Kidney epithelial cell (primary cell): ENCODE data around the gene ALPL. TPM values are rescaled to one million over a fixed set of nuclear protein-coding genes. Genes with fewer than 3 reads are reported as not detected.

Experiments used
- DNase-seq: peaks from one replicate; pipeline ENCODE4 v3.0.0-alpha.2; 2010; ENCODE audit warnings: low read depth
- H3K27me3 ChIP-seq: 2 replicates; pipeline ENCODE4 v1.6.0; 2011; ENCODE audit warnings: low read length; ENCODE audit not compliant: control insufficient read depth, insufficient read depth
- H3K36me3 ChIP-seq: 2 replicates; pipeline ENCODE4 v1.5.1; 2011; ENCODE audit warnings: low read length; ENCODE audit not compliant: control insufficient read depth, insufficient read depth
- H3K4me3 ChIP-seq: 2 replicates; pipeline ENCODE4 v1.5.1; 2011; ENCODE audit warnings: low read depth, mild to moderate bottlenecking, control low read depth, low read length
- total RNA-seq: library from RNA; depleted of rRNA; stranded (reverse); fragments of >200 nt; gene quantifications from 2 replicates; pipeline ENCODE4 v1.2.3, GENCODE V29; 2015
- TF ChIP-seq, protein P1 (sequence below): IDR thresholded peaks from 2 replicates; pipeline ENCODE4 v1.5.1; 2011; ENCODE audit warnings: mild to moderate bottlenecking, moderate library complexity, low read length, control low read depth, inconsistent platforms; ENCODE audit not compliant: insufficient read depth, poor library complexity, severe bottlenecking

Gene ALPL
- total RNA-seq, 1 donor from 2014 or later, result 5.1 TPM

DNA sequence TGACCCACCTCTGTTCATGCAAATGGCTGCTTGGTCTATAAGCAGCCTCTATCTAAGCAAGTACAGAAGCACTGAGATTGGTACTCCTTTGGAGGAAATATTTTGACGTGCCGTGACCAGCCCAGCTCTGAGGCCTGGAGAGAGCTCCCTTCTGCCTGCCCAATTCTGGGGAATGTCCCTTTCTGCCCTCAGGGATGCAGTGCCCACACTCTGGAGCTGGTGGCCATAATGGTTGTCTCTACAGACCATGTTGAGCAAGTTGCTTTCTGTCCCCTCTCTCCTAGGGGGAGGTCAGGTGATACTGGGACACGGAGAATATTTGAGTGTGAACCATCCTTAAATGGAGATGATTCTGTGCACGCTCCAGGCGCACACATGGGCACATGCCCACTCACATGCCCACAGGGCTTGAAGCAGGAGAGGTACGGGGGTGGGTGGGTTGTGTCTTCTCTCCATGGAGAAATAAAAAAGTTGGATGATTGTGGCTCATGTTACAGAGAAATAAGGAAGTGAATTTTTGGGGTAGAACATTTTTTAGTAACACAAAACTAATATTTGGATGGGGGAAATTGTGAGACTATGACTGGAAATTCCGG lies 13.9 kb upstream of the ALPL start:
- TF ChIP-seq, protein P1, sequence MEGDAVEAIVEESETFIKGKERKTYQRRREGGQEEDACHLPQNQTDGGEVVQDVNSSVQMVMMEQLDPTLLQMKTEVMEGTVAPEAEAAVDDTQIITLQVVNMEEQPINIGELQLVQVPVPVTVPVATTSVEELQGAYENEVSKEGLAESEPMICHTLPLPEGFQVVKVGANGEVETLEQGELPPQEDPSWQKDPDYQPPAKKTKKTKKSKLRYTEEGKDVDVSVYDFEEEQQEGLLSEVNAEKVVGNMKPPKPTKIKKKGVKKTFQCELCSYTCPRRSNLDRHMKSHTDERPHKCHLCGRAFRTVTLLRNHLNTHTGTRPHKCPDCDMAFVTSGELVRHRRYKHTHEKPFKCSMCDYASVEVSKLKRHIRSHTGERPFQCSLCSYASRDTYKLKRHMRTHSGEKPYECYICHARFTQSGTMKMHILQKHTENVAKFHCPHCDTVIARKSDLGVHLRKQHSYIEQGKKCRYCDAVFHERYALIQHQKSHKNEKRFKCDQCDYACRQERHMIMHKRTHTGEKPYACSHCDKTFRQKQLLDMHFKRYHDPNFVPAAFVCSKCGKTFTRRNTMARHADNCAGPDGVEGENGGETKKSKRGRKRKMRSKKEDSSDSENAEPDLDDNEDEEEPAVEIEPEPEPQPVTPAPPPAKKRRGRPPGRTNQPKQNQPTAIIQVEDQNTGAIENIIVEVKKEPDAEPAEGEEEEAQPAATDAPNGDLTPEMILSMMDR, result no peak
- Histone ChIP-seq H3K36me3 (no peaks in the 10 kb centered on the region), H3K4me3 (no peak overlapping the region), H3K27me3 (peaks cover 10% of the 10 kb centered on the region)
- DNase-seq, result no peak

DNA sequence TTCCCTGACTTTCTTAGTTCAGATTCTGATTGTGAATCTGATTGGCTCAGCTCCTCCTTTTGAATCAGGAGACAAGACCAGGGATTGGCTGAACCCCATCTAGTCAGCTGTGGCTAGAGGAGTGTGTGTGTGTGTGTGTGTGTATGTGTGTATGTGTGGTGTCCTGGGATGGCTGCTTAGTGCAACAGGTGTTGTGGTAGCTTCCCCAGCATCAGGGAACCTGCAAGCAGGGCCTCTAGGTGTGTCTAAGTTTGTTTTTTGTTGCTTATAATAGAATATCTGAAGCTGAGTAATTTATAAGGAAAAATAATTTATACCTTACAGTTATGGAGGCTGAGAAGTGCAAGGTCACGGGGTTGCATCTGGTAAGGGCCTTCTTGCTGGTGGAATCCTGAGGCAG lies 13.2 kb upstream of the ALPL start:
- Histone ChIP-seq H3K4me3 (no peak overlapping the region), H3K36me3 (no peaks in the 10 kb centered on the region), H3K27me3 (peaks cover 10% of the 10 kb centered on the region)
- DNase-seq, result no peak
- TF ChIP-seq, protein P1, result no peak

DNA sequence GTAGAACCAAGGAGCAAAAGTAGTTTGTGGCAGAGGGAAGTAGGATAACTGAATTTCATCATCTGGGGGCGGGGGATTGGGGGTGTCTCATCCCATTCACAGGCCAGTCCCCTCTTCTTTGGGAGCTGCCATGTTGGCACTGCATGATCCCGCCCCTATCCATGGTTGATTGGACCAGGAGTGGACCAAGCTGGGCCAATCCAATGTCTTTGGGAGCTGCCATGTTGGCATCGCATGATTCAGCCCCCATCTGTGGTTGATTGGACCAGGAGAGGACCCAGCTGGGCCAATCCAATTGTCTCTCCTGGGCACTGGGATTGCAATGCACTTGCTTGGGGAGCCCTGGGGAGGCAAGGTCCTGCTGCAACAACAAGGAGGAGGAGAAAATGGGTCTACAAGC lies 12.3 kb upstream of the ALPL start:
- peaks cover 10% of the 10 kb centered on the region for H3K27me3 ChIP-seq
- DNase-seq, result no peak
- no peak overlapping the region for H3K4me3 ChIP-seq
- H3K36me3 ChIP-seq, result no peaks in the 10 kb centered on the region
- TF ChIP-seq, protein P1, result no peak

DNA sequence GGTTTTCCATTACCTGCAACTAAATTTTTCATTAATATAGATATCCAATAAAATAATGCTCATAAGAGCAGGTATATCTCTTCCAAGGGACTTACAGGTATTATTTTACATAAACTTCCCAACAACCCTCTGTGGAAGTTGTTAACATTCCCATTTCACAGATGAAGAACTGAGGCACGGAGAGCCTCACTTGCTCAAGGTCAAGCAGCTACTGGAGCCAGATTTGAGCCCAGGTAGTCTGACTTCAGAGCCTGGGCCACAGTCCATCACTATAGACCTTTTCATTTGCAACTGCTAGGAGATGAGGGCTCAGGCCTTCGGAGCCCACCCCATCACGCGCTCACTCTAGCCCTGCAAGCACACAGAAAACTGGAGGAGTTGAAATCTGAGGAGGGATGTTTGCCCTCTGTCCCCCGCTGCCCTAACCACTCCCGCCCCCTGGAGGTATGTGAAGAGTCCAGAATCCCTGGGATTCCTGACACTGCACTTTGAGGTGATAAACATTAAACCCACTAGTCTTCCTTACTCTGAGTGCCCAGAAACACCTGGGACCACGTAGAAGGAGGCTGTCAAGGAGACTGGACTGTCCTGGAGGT lies 11.7 kb upstream of the ALPL start:
- DNase-seq, result no peak
- H3K27me3 ChIP-seq, result peaks cover 6% of the 10 kb centered on the region

DNA sequence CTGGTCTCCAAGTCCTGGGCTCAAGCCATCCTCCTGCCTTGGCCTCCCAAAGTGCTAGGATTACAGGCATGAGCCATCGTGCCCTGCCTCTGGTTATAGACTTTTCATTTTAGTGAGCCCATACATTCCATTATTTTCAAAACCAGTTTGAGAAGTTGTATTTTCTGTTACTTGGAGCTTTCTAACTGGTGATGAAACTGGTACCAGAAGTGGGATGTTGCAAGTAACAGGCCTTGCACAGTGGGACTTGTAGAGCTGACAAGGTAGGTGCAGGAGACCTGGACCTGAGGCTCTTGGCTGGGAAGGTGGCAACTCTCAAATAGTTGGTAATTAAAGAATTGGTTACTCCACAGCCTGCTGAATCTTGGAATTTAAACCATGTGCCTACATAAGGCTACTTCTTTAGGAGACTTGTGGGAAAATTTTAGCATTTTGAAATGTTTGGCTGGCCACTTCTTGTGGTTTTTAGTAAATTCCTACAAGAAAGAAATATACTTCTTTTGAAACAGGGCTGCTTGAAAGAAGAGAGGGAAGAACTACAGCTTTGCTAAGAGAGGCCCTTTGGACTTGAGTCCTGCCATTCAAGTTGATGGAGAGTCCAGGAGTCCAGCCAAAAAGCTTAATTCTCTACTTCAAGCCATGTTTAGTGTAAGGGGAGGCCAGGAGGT lies 9.8 kb upstream of the ALPL start:
- TF ChIP-seq, protein P1, result no peak
- no peaks in the 10 kb centered on the region for H3K36me3 ChIP-seq
- no peak for DNase-seq

More for the DNA sequence above, 11.7 kb upstream of the ALPL start:
- Histone ChIP-seq H3K4me3 (no peak overlapping the region), H3K36me3 (no peaks in the 10 kb centered on the region)
- TF ChIP-seq, protein P1, result no peak

More for the DNA sequence above, 9.8 kb upstream of the ALPL start:
- H3K27me3 ChIP-seq, result peaks cover 6% of the 10 kb centered on the region
- no peak overlapping the region for H3K4me3 ChIP-seq
